LNCaP clone FGC (cell line): Measurements from ENCODE around the gene TEX28.
"Not testable (repeated sequence)": the region's sequence is repeated elsewhere in the genome, so short reads cannot be mapped to it uniquely, and the experiment has no call there.

Experiments used
- DNase-seq: peaks from one replicate; pipeline ENCODE4 v3.0.0-alpha.2; 2011; ENCODE audit warnings: low read depth
- H3K4me3 ChIP-seq: 2 replicates; pipeline ENCODE4 v1.5.1; 2011; ENCODE audit warnings: mild to moderate bottlenecking, low read depth, low read length, control low read depth

The TEX28 gene

DNA sequence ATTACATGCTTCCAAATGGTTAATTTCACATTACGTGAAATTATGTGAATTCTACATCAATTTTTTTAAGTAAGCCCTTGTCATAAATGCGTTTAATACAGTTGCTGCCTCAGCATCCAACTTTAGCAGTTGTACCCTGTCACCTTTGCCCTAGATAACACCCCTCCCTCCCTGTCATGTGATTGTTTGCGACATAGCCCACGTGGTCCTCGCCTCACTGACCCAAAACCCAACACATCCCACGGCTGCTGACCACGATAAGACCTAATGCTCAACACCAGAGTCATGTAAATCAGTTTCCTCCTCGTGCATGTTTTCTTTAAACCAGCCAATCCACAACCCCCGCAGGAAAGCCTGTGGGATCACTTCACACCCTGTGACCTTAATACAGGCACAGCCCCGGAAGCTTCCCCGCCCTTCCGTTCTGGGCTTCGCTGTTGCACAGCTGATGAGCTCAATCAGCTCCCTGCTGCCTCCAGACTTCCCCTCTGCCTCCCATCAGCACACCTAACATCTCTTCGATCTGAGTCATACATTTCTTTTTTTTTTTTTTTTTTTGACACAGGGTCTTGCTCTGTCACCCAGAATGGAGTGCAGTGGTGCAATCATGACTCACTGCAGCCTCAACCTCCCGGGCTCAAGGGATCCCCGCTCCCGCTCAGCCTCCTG is 47.4 kb downstream of the TEX28 start:
- DNase-seq, H3K4me3 ChIP-seq: not testable (repeated sequence)

- not testable (repeated sequence) for DNase-seq
These were observed 54.9 kb downstream of the TEX28 start for GRCh38 chrX:154239982-154240503.

DNA sequence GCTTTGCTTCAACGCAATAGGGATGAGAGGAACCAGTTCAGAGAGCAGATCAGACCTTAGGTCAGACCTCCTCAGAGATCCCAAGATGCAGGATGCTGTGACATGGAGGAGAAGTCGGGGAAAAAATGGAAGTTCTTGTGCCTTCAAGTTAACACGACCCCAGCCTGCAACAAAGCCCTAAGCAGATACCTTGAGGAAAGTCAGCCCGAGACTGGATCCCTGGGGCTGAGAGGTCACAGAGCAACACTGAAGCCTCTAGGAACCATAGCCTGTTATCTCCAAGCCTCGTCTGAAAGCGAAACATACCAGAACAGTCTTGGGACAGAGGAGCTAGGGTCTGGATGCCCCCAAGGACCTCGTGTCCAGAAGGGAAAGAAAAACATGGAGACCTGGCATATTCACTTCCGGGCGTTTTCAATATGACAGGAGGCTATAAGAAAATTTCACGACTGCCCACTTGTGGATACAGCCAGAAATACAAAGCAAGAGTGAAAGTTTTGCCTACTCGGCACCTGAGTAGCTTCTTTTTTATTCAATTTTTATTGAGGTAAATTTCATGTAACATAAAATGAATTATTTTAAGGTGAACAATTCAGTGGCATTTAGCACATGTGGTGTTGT is 55.9 kb downstream of the TEX28 start:
- not testable (repeated sequence) for DNase-seq, H3K4me3 ChIP-seq

More at GRCh38 chrX:154239982-154240503, 54.9 kb downstream of the TEX28 start:
- not testable (repeated sequence) for H3K4me3 ChIP-seq

DNA sequence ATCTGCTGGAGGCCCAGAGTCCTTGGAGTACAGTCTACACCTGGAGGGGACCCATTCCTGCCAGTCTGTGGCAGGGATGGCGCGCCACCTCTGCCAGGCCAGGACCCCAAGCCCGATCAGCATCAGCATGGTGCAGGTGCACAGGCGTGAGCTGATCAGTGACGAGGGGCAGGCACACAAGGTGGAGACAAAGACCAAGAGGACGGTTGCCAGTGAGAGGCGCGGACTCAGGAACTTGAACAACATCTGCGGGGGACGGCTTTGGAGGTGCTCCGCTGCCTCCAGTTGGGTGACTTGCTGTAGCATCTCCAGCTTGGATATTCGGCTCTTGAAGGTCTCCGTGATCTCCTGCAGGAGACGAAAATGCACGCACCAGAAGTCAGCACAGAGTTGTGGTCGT is 61.3 kb downstream of the TEX28 start:
- not testable (repeated sequence) for H3K4me3 ChIP-seq, DNase-seq

DNA sequence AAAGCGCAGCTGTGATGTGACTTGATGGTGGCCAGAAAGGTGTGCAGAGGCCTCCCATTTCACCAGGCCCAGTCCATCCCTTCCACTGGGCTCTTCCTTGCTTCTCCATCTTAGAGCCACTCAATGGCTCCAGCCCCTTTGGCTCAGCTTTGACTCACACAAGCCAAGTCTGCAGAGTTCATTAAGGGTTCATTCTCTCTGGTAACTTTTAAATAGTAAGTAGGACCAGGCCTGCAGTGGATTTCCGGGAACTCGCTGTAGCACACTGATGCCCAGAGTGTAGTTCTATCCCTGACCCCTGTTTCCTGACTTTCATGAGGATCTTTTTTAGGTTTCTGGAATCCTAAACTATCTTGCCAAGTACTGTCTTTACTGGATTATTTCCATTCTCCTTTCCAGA is 63.5 kb downstream of the TEX28 start:
- not testable (repeated sequence) for DNase-seq, H3K4me3 ChIP-seq

DNA sequence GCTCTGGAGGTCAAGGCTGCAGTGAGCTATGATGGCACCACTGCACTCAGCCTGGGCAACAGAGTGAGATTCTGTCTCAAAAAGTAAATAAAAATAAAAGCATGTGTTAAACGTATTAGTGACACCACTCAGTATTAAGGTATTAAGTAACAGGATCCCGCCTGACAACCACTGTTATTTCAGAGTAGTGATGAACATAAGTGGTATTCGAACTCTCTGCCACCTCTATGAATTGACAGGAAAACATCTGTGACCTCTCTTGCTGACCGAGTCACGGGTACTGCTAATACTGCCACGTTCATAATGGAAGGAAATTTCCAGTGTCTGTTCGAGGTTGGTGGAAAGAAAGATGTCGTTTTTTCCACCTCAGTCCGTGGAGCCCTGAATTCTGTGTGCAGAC is 68.2 kb downstream of the TEX28 start:
- DNase-seq, H3K4me3 ChIP-seq: not testable (repeated sequence)

GRCh38 chrX:154225292-154225691 is 69.6 kb downstream of the TEX28 start:
- not testable (repeated sequence) for H3K4me3 ChIP-seq, DNase-seq
